Measurements from ENCODE around the gene RALGAPA2.

Gene RALGAPA2

DNA sequence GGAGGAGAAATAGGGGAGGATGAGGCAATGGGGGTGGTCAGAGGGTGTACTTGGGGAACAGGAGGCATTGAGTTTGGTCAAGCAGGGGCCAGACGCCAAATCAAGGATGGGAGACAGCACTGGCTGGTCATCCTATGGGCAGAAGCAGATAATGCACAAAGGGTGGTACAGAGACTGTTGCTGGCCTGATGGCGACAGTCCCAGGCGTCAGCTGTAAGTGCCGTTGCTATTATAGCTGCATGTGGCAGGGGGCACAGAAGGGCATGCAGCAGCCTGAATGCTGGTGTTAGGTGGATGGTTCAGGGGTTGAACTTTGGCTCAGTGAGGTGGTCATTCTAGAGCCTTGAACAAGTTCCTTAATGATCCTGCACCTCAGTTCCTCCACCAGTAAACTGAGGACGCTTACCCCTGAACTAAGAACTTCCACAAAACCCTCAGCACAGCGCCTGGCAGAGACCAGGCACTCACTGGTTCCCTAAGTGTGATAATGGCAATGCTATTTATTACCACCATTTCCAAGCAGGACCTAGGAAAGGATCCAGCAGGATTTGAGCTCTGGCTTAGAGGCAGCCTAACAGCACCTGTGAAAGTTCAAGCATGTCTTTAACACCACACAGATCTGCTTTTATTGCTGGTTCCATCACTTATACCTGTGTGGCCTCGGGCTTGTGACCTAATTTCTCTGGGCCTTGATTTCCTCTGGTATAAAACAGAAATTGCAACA, 181.9 kb downstream of the RALGAPA2 start:
- DNase-seq: peak in 5 of 14 donors; percentile 15 to 31 (median 18)

DNA sequence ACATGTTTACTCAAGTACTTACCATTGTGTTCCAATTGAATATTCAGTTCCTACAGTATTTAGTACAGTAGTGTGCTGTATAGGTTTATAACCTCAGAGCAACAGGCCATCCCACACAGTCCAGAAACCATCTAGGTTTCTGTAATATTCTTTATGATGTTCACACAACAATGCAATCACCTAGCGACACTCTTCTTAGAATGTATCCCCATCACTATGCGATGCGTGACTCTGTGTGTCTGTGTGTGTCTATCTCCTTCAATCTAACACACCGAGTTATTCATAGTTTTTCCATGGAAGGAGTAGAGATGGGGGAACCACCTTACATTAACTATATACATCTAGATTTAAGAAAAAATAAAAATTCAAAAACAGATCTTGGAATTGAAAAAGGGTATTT, 182.8 kb downstream of the RALGAPA2 start:
- no peak for DNase-seq

DNA sequence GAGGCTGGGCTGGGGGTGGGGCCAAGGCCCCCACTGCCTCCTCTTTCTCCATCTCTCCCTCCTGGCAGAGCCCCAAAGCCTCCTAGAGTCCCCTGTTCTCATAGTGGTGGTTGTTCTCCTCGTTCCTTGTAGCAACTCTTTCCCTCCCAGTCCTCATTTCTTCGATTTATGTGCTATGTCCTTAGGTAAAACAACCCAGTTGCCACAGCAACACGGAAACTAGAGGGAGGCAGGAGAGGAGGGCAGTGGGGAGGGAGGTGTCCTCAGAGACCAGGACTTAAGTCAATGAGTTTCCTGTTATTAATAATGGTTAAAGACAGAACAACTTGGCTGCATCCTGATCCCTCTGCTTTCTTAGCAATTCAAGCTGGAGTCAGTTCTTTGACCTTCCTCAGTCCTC, 183.6 kb downstream of the RALGAPA2 start:
- DNase-seq: no peak

DNA sequence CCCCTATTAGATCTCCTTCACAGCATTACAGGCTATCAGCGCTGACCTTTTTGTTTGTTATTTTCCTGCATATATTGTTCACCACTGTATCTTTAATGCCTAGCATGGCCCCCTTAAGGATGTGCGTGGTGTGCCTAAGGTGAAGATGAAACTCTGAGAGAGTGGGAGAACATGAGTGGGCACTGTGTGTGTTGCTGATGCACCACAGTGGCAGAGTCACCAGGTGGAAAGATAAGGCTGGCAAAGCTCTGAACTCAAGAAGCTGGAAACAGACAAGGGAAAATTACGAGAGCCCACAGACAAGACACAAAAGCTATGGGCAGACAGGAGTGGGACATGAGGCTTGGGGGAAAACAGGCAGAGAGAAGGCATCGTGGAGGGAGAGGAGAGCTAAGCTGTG, 184.8 kb downstream of the RALGAPA2 start:
- no peak for DNase-seq

DNA sequence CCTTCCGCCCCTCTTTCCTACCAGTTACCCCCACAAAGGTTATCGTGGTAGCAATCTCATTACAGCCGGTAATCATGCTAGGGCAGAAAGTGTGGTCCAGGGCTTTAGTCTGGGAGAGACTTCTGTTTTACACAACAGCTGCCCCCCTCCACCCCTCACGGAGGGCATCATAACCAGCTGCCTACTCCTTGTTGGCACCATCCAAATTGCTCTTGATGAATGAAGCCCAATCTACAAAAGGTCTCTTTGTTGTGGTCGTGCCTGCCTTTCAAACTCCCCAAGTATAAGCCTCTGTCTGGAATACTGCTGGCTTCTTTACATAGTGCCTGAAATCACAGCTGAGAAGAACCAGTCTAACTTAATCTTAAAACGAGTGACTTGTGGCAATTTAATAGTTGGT, 186.7 kb downstream of the RALGAPA2 start:
- peak in 6 of 14 donors; percentile 17 to 36 (median 28) for DNase-seq

DNA sequence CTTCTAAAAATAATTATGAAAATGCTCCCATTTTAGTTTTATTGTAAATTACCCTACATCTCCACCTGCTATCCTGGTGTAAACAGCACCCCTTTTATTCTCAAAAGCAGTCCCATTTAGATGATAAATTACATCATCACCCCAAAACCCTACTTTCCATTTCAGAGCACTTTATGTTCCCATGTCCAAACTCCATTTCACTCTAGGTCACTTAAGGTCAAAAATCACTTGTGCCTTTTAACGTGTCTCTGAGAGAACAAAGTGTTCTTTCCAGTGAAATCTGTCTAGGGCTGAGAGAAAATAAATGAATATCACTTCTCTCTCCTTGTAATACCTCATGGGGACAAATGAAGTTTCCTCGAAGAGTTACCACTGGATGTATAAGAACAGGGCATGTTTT, 187.2 kb downstream of the RALGAPA2 start:
- no peak for DNase-seq

DNA sequence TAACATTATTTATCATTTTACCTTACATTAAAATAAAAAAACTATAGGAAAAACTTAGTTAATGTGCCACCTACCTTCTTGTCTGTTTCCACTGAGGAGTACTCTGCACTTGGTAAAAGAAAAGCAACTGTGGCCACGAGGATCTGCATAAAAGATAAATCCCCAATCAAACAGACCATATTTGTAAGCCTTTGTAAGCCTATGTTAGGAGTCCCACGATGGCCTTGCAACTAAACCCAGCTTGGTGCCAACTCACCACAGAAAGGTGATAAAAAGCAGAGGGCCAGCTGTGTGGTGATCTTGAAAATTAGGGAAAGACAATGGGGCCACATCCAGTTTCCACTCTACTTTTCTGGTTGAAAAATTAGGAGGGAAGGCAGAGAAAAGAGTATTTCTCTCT, 187.7 kb downstream of the RALGAPA2 start:
- DNase-seq: no peak

DNA sequence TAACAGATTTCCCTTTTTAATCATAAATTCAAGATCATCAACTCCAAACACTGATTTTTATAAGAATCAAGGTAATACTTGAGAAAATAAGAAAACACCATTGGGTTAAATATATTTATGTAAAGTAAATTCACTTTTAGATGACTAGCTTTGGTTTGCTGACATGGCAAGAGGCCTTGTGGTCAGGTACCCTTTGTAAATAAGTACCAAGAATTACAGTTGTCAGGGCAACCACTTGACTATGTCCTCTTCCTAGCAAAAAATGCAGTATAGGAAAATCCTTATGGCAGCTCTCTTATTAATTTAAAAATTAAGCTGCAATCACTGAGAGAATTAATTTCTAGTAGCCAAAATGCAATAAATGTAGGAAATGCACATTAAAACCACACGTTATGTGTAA, 190.7 kb downstream of the RALGAPA2 start:
- no peak for DNase-seq

DNA sequence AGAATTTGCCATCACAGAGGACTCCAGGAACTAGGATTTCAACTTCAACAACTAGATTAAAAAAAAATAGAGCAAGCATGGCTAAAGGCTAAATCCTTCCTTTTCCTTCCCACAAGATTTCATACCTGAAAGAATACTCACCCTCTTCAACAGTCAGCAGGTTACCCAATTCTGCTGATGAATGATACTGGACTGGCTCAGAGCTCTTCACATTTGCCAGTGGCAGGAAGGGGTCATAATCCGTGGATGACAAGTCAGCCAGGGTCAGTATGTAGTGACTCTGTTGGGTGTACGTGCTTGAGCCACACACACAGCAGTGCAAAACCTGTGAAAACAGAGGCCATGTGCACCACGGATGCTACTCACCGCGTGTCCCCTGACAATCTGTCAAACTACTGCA, 191.7 kb downstream of the RALGAPA2 start:
- no peak for DNase-seq

DNA sequence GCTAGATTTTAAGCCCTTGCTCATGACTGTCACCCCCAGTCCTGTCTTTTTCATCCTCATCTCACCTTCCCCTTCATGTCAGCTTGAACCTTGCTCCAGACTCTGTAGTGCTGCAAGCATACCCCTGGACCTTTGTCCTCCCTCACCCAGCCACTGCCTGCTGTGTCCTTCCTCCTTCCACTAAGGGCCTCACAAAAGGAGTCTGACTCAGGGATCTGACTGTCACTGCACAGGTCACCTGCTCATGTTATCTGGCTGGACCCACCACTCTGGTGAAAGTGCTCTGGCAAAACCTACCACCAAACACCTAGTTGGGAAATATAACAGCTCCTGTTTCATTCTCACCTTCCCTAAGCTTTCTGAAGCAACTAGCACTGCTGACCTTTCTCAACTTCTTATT, 193.2 kb downstream of the RALGAPA2 start:
- DNase-seq: no peak

DNA sequence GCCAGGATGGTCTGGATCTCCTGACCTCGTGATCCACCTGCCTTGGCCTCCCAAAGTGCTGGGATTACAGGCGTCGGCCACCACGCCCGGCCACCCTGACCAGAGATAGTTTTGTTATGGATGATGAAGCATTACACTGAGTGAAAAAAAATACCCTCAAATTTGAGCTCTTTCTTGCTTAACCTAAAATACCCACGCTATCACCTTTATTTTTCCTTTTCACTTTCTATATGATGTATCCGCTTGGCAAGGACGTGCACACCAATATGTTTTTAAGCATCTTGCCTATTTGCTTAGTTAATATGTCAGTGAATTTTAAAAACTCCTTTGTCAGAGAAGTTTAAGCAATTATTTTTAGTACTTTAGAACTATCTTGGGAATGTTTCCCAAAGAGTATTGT, 194.2 kb downstream of the RALGAPA2 start:
- DNase-seq: no peak

DNA sequence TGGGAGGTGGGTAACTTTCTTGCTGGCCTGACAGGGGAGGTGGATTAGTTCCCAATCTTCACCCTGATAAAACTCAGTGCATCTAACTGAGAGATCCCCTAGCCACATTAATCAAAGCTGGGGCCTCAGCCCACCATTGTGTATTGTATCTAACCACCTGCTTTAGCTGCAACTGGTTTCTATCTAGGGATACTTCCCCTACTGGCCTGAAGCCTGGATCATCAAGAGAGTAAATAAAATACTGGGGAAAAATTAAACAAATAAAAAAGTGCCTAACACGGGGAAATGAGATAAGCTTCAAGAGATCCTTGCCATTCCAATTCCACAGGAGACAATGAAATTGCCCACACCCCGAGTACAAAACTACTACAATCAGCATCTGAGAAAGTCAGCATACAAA, 195.1 kb downstream of the RALGAPA2 start:
- DNase-seq: no peak

DNA sequence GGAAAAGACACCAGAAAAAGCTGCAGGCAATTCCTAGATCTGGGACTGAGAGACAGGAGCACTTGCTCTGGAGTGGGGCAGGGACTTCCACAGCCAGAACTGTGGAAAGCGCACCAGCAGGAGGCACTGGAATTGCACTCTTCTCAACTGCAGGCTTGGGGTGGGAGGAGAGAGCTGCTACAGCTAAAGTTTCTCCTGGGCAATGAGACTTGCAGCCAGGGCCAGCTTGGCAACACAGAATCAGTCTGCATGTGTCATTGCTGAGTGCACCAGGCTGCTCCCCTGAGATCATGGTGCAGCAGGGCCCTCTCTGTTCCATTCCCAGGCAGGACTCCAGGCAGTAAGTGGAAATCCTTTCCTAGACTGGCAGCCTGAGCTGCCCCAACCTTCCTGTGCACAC, 198.7 kb downstream of the RALGAPA2 start:
- peak in 4 of 14 donors; percentile 17 to 39 (median 20) for DNase-seq

DNA sequence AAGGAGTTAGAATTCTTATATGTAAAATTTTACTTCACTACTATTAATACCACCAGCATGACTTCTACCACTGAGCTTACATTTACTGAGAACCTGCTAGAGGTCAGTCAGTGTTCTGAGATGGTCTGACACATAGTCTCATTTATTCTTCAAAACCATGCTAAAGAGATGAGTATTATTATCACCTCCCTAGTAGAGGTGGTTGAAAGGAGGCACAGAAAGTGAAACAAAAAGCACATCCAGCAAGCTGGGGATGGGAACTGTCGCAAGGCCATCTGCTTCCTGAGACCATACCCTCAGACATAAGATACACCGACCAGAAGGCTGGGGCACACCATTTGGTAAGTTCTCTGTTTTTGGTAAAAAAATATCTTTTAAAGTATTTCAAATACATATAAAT, 206.9 kb downstream of the RALGAPA2 start:
- DNase-seq: no peak

DNA sequence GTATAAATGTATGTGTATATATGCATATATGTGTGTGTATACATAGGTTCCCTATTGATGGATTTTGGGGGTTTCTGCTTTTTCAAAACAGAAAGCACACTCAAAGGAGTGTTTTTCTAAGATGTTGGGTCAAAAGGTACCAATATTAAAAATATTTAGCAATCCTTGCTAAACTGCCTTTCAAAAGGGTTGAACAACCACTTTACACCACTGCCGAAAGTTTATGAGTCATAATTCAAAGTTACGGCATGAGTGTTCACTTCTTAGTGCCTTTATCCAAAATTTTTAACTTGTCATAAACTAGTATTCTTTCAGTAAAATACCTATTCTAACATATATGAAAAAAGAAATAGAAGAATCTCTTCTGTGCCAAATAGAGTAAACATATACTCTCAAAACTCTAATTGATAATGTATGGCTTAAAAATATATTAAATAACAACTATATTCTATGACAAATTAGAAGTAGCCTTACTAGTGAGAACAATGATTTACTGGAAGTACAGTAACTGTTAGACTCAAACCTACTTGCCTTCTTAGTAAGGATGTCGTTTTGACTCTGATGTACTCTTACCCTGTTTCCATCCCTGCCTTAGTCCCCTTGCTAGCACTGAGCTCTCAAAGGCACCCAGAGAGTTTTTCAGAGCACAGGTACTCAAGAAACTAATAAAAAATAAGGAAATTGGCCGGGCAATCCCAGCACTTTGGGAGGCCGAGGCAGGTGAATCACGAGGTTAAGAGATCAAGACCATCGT, 208.5 kb downstream of the RALGAPA2 start:
- no peak for DNase-seq

DNA sequence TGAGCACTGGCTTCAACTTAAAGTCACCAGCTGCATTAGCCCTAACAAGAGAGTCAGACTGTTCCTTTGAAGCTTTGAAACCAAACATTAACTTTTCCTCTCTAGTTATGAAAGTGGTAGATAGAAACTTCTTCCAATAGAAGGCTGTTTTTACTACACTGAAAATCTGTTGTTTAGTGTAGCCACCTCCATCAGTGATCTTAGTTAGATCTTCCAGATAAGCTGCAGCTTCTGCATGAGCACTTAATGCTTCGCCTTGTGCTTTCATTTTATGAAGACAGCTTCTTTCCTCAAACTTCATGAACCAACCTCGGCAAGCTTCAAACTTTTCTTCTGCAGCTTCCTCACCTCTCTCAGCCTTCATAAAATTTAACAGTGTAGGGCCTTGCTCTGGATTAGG, 211.3 kb downstream of the RALGAPA2 start:
- DNase-seq: no peak

DNA sequence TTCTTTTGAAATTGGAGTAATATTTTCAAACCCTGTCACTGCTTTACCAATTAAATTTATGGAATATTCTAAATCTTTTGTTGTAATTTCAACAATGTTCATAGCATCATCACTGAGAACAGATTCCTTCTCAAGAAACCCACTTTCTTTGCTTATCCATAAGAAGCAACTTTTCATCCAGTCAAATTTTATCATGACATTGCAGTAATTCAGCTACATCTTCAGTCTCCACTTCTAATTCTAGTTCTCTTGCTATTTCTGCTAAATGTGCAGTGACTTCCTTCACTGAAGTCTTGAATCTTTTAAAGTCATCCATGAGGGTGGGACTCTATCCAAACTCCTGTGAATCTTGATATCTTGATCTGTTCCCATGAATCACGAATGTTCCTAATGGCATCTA, 212.1 kb downstream of the RALGAPA2 start:
- no peak for DNase-seq

DNA sequence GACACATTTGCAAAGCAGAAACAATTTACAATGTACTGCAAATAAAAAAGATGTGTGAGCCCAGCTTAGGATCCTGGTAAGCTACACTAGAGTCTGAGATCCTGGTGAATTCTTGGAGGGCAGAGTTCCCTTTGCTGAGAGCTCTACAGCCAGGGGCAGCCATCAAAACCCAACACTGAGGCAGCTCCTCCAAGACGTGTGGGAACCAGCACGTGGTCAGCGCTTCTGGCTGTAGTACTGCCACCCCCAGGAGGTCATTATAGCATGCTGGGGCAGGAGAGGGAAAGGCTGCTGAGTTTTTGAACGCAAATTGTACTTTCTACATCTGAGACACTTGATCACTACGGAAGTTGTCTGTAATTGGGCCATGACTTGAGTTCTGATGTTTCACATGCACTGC, 213.0 kb downstream of the RALGAPA2 start:
- no peak for DNase-seq

DNA sequence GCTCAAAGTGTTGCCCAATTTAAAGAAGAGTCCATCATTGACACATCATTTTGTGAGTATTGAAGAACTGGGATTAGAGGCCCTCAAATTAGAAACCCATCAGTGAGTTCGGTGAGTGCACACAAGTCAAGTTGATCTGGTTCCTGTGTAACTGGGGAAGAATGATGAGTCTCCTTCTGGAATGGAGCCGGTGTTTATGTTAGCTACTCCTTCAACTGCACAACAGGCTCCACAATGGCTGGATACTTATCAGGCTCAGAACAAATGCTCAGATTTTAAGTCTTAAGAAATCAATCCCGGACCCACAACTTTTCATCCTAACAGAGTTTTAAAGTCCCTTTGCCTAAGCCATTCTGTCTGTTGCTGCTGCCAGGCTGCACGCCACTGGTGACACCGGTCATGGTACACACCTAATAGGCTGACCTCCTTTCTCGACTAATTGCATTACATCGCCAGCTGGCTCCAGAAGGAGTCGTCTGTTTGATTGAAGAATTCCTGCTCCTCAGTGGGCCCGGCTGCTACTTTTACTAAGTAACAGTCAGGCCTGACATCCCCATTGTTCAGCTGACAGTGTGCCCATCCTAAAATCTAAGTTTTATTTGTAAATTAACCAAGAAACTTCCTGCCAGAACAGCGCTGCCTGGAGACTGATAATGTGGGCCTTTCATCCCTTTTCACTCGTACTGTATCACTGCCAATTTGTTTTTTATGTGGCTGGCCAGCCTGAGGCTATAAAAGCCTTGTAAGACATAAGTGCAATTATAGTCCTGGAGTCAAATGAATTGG, 214.2 kb downstream of the RALGAPA2 start:
- peak in 11 of 14 donors; percentile 14 to 82 (median 37) for DNase-seq

DNA sequence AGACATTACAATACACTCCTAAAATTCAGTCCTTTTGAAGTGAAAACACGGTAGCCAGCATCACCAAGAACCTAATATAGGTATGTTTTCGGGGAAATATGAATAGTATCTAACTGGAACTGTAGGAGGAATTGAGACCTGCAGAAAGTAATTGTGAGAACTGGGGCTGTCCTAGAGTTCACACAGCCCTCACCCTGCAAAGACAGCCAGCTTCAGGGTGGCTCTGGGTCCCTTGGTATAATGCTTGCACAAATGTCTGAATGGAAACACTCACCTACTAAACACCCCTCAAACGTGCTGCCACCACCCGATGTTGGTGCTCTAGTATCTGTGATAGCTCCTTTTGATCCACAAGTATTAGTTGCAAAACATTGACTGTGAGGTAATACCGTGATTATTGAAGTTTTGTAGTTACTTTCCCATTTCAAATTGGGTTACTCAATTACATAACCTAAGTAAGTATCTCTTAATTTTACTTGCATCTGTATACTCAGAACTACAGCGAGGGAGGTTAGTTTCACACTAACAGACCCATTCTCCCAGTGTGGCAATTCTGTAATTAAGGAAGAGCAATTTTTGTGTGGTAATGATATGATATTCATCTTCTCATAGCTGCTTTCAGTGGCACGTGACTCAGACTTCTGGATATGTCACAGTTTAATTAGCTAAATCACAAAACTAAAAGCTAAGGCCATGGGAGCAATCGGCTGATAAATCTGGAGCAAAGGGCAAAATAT, 215.0 kb downstream of the RALGAPA2 start:
- no peak for DNase-seq

DNA sequence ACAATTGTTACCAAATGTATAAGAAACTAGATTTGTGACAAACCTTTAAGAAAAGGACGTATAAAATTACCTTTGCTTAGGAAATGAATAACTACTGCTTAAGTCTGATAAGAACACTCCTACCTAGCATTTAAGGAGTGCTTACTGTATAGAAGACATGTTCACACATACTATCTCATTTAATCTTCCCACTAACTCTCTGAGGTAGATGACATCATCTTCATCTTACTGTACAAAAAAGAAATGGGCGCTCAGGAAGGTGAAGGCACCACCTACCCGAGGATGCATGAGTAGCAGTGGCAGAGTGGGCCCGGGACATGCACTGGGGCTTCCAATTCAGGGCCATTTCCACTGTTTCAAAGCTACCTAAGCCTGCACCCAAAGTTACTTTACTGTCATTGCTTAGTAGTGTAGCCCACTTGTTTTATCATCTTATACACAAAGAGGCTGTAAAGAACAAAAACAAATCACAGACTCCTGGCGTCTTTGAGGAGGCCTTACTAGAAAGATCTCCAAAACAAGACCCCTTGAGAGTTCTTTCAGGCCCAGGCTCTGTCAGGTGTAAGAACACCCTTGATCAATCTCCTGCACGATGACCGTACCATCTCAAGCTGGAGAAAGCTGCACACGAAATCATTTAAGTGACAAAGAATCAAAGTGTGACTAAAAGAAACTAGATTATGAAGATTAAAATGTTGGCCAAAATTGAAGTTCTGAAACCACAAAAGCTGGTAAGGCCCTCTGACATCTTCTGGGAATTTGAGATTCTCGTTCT, 216.5 kb downstream of the RALGAPA2 start:
- DNase-seq: no peak

DNA sequence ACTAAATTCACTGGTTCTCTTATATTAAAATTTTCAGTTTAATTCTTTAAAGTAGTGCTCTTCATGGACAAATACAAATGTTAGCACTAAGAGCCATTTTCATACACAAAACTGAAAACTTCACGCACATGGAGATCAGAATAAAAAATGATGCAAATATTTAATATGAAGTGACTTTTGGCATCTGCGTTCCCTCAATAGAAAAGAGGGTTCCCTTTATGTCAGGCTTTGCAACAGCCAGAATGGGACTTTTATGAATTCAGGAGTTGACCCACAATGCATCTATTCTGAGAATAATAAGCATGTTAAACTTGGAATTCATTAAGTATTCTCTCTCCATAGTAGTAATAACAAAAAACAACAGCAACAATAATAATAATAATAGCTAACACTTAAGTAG, 218.7 kb downstream of the RALGAPA2 start:
- DNase-seq: no peak
